H54 (cell line): ENCODE results near the gene NME3.
"Not testable (repeated sequence)": the region's sequence is repeated elsewhere in the genome, so short reads cannot be mapped to it uniquely, and the experiment has no call there.

Experiments
- DNase-seq: peaks from one replicate; pipeline ENCODE4 v3.0.0; 2011; ENCODE audit warnings: low spot score, mixed read lengths; ENCODE audit not compliant: insufficient read length
- FAIRE-seq: peaks from 3 replicates; lab custom pipeline; 2011; peaks lifted over from hg19 to GRCh38; lab: Jason Lieb, UNC
- POLR2A ChIP-seq: IDR thresholded peaks from 2 replicates; pipeline ENCODE4 v1.6.1; 2011; ENCODE audit warnings: low read depth, mild to moderate bottlenecking, low read length

The NME3 gene

GRCh38 chr16:1808691-1809090 is 37.3 kb upstream of the NME3 start:
- DNase-seq = no peak
- FAIRE-seq = no peak
- TF ChIP-seq POLR2A = no peak

DNA sequence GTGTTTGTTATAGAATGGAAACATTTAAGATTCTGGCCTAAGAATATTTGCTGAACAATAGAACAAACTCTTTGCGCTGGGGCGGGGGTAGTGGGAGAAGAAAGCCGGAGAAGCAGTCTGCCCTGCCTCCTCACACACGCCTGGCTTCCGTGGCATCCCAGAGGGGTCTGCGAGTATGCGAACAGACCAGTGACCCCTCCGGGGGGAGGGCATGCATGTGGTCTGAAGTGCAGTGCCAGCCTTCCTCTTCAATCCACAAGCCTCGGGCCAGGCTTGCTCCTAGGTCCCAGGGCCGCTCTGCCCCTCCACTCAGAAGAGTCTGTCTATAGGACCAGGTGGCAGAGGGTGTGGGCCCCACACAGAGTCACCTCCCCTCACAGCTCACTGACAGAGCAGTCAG is 36.3 kb upstream of the NME3 start:
- no peak for TF ChIP-seq POLR2A
- FAIRE-seq (no peak), DNase-seq (no peak)

- FAIRE-seq (no peak), DNase-seq (no peak)
- no peak for TF ChIP-seq POLR2A
These were observed 29.4 kb upstream of the NME3 start for GRCh38 chr16:1800701-1801100.

DNA sequence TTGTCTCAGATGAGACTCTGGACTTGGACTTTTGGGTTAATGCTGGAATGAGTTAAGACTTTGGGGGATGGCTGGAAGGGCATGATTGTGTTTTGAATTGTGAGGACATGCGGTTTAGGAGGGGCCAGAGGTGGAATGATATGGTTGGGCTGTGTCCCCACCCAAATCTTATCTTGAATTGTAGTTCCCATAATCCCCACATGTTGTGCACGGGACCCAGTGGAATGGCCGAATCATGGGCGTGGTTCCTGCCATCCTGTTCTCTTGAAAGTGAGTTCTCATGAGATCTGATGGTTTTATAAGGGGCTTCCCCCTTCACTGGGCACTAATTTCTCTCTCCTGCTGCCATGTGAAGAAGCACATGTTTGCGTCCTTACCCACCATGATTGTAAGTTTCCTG is 27.9 kb upstream of the NME3 start:
- not testable (repeated sequence) for FAIRE-seq, DNase-seq

DNA sequence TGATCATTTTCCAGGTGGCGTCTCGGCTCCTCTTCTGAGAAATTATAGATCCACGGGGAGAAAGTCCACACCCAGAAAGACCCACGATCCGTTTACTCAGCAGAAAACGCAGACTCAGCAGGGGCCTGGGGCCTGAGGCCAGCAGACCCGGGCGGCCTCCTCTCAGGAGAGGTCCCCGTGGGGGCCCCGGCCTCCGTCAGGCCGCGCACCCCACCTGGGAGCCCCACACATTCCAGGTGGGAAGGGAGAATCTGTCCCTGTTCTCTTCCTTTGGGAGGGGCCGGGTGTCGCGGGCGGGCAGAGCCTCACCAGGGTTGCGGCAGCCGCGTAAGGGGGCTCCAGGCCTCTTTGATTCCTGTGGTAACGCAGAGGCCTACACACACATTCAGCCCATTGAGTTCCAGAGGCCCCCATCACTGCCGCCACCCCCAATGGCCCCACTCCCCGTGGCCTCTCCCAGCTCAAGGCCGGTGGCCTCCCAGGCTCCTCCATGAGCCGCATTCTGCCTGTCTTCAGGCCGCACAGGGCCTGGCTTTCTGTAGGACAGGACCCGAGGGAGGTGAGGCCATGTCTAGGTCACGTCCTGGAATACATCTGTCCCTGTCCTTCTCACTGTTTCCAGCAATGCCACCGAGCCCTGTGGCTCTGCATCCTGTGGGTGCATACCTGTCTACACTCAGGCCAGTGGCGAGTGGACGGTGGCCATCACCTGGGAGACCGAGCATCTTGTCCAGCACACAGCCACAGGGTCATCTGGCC is 23.7 kb upstream of the NME3 start:
- FAIRE-seq (no peak), DNase-seq (no peak)
- TF ChIP-seq POLR2A = no peak

GRCh38 chr16:1794221-1794871 is 23.0 kb upstream of the NME3 start:
- no peak for TF ChIP-seq POLR2A
- FAIRE-seq (no peak), DNase-seq (no peak)

DNA sequence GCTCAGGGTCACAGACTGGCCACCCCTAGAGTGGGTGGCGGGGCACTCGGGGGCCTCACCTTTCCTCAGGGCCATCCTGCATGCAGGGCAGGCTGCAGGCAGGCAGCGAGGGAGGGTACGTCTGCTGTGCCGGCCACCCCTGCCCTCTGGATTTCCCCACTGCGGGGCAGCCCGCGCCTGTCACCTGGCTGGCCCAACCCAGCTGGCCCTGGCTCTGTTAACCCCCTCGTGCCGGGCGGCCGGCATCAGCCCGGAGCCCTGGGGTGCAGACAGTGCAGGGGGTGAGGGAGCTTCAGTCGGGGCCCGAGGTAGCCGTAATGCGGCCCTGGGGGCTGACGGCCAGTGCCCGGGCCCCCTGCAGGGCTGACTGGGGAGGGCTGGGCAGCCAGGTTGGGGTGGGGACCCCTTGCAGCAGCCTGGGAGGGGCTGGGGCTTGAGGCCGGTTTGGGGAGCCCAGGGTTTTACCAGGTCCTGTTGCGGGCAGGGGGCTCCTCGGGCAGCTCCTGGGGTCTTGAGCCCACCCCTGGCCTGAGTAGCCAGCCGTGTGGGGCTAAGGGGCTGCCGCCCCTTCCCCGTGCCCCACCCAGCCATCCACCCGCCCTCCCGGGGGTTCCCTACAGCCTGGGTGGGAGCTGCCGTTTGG is 22.4 kb upstream of the NME3 start, which contains the start of gene IGFALS:
TSS of gene IGFALS (minus strand) at position 128 of the 643 bp plus-strand sequence. CDS start at position 75, 53 bp downstream.
- FAIRE-seq (no peak), DNase-seq (no peak)
- no peak for TF ChIP-seq POLR2A

GRCh38 chr16:1792836-1793577 is 21.7 kb upstream of the NME3 start:
- DNase-seq (no peak), FAIRE-seq (no peak)
- no peak for TF ChIP-seq POLR2A

GRCh38 chr16:1791943-1792812 is 20.8 kb upstream of the NME3 start:
- no peak for TF ChIP-seq POLR2A
- FAIRE-seq (no peak), DNase-seq (no peak)

DNA sequence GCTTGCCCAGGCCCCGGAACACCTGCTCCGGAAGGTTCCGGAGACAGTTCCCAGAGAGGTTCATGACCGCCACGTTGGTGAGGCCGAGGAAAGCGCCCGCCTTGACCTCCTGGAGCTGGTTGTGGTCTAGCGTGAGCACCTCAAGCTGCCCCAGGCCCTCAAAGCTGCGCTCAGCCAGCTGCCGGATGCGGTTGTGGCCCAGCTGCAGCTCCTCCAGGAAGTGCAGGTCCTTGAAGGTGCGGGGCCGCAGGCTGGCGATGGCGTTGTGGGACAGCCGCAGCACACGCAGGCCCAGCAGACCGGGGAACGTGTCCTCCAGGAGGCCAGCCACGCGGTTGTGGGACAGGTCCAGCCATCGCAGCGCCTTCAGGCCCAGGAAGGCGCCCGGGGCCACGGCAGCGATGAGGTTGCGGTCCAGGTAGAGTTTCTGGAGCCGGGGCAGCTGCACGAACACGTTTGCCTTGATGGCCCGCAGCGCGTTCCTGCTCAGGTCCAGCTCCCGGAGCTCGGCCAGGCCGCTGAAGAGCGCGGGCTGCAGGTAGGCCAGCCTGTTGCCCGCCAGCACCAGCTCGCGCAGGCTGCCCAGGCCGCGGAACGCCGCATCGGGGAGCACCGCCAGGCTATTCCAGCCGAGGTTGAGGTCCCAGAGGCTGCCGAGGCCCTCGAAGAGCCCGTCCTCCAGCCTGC is 20.1 kb upstream of the NME3 start:
- FAIRE-seq (no peak), DNase-seq (no peak)
- TF ChIP-seq POLR2A = no peak

GRCh38 chr16:1790611-1791255 is 19.4 kb upstream of the NME3 start:
- DNase-seq (no peak), FAIRE-seq (no peak)
- TF ChIP-seq POLR2A = no peak

DNA sequence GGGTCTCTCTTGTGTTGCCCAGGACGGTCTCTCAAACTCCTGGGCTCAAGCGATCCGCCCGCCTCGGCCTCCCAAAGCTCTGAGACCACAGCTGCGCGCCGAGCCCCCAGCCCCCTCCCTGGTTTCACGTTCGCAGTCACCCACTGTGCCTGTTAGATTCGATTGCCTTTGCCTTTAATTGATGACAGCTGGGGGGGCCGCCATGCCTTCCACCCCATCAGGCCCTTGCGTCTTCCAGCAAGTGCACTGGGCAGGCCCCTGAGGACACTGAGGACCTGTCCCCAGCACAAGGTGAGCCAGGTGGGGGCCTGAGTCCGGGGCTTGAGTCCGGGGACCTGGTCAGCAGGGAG is 18.9 kb upstream of the NME3 start:
- TF ChIP-seq POLR2A = no peak
- no peak for DNase-seq
- FAIRE-seq = no peak
